Stimulated activated CD4-positive, alpha-beta T cell treated with anti-CD3 and anti-CD28 coated beads, Interleukin-2, amount 100 ng/mL, for 48 hours (primary cell): ENCODE results near the gene DENND5A.
"Not testable (repeated sequence)": the region's sequence is repeated elsewhere in the genome, so short reads cannot be mapped to it uniquely, and the experiment has no call there.

Experiments
- DNase-seq, 2 donors: peaks; one replicate each; pipeline ENCODE4 v3.0.0-alpha.2; 2020

Gene DENND5A

GRCh38 chr11:9137293-9138132 is 127.6 kb downstream of the DENND5A start:
- peak; percentile 73 to 75 for DNase-seq

- no peak for DNase-seq
These were observed 128.4 kb downstream of the DENND5A start for GRCh38 chr11:9136741-9137140.

- DNase-seq: no peak
These were observed 131.2 kb downstream of the DENND5A start for GRCh38 chr11:9133956-9134355.

- DNase-seq: no peak
These were observed 132.8 kb downstream of the DENND5A start for GRCh38 chr11:9132203-9132878.

GRCh38 chr11:9130297-9130696 is 134.9 kb downstream of the DENND5A start:
- no peak for DNase-seq

- DNase-seq: no peak
These were observed 138.5 kb downstream of the DENND5A start for GRCh38 chr11:9126636-9127035.

GRCh38 chr11:9125185-9125886 is 139.8 kb downstream of the DENND5A start:
- no peak for DNase-seq

GRCh38 chr11:9123595-9124304 is 141.4 kb downstream of the DENND5A start:
- no peak for DNase-seq

GRCh38 chr11:9121469-9121796 is 143.7 kb downstream of the DENND5A start:
- DNase-seq: no peak

- no peak for DNase-seq
These were observed 144.3 kb downstream of the DENND5A start for GRCh38 chr11:9120664-9121468.

- DNase-seq: no peak
These were observed 146.9 kb downstream of the DENND5A start for GRCh38 chr11:9118277-9118676.

GRCh38 chr11:9112075-9112474 is 153.1 kb downstream of the DENND5A start:
- no peak for DNase-seq

GRCh38 chr11:9109858-9110731 is 155.1 kb downstream of the DENND5A start:
- DNase-seq: no peak

GRCh38 chr11:9104580-9104979 is 160.6 kb downstream of the DENND5A start:
- DNase-seq: no peak

- DNase-seq: no peak
These were observed 161.4 kb downstream of the DENND5A start for GRCh38 chr11:9103542-9104276.

- no peak for DNase-seq
These were observed 165.5 kb downstream of the DENND5A start for GRCh38 chr11:9099617-9100016.

- not testable (repeated sequence) for DNase-seq
These were observed 166.7 kb downstream of the DENND5A start for GRCh38 chr11:9098455-9098854.

GRCh38 chr11:9097186-9097943 is 167.8 kb downstream of the DENND5A start:
- not testable (repeated sequence) for DNase-seq

- no peak for DNase-seq
These were observed 168.7 kb downstream of the DENND5A start for GRCh38 chr11:9096427-9096826.

- peak in 1 of 2 donors; percentile 12 for DNase-seq
These were observed 169.7 kb downstream of the DENND5A start for GRCh38 chr11:9095421-9095820.
